ENCODE results near the gene MIOX. TPM values are rescaled to one million over a fixed set of nuclear protein-coding genes. Genes with fewer than 3 reads are reported as not detected.
A peak's percentile ranks its signal among the peaks of the same experiment; 100 is the strongest.

The MIOX gene
- total and polyA plus RNA-seq, 2 of the 13 experiments (the other 11 are each of a cell fraction or from before 2014, with no cell fraction given), result 1.5 to 2.9 TPM

DNA sequence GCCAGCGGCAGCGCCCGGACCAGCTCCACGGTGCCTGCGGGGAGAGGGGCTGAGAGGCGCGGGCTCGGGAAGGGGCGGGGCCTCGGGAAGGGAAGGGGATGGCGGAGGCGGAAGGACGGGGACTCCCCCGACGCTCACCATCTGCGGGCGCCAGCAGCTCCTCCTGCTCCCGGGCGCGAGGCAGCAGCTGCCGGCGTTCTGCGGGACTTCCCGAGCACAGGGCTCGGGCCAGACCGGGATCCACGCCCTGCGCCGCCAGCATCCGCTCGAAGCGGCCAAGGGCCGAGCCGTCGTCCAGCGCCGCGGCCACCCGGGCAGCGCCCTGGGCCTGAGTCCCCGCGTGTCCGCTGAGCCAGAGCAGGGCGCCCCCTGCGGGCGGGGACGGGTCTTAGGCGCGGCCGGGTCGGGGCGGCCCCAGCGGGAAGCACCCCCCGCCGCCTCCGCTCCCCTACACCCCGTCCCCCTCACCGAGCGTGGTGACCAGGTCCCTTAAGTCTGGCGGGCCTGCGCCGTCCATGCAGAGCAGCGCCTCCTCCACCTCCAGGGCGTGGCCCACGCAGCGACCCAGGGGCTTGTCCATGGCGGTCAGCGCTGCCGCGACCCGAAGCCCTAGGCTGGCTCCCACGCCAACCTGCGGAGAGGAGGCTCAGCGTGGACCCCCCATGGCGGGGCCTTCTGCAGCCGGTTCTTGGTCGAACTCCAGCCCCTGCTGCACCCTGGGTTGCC is 39.6 kb downstream of the MIOX start (continued):
- TF ChIP-seq SP1 (IDR thresholded peaks at IDR 0.05), result no peak
- 0 out of 2 replicates have a peak, but pooled peaks have one; percentile 16 for TF ChIP-seq SP1 (CRISPR knock-in tag; IDR thresholded peaks at IDR 0.05)
- peak; percentile 49 for TF ChIP-seq JARID2 (CRISPR knock-in tag; IDR thresholded peaks at IDR 0.05; ENCODE audit: insufficient replicate concordance)
- peak; percentile 74 for TF ChIP-seq ZFY (CRISPR knock-in tag; IDR thresholded peaks at IDR 0.05)
- TF ChIP-seq HOXA3 (CRISPR knock-in tag; IDR thresholded peaks at IDR 0.05), result peak; percentile 30; the same call in 1 of the 2 replicates
- peak; percentile 47; the same call in 1 of the 2 replicates for TF ChIP-seq ZSCAN5A (CRISPR knock-in tag; IDR thresholded peaks at IDR 0.05; ENCODE audit: borderline replicate concordance)
- peak; percentile 21 for TF ChIP-seq IKZF4 (CRISPR knock-in tag; IDR thresholded peaks at IDR 0.05; ENCODE audit: borderline replicate concordance, low read depth, not compliant biosample characterization)
- TF ChIP-seq, protein P1, sequence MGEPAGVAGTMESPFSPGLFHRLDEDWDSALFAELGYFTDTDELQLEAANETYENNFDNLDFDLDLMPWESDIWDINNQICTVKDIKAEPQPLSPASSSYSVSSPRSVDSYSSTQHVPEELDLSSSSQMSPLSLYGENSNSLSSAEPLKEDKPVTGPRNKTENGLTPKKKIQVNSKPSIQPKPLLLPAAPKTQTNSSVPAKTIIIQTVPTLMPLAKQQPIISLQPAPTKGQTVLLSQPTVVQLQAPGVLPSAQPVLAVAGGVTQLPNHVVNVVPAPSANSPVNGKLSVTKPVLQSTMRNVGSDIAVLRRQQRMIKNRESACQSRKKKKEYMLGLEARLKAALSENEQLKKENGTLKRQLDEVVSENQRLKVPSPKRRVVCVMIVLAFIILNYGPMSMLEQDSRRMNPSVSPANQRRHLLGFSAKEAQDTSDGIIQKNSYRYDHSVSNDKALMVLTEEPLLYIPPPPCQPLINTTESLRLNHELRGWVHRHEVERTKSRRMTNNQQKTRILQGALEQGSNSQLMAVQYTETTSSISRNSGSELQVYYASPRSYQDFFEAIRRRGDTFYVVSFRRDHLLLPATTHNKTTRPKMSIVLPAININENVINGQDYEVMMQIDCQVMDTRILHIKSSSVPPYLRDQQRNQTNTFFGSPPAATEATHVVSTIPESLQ (CRISPR knock-in tag; conservative IDR thresholded peaks at IDR 0.05), result no peak
- peak; percentile 61 for TF ChIP-seq ZNF510 (CRISPR knock-in tag; IDR thresholded peaks at IDR 0.05; ENCODE audit: low read depth)
- no peak for TF ChIP-seq KDM3A (CRISPR knock-in tag; IDR thresholded peaks at IDR 0.05; ENCODE audit: low read depth)
- peak; percentile 40; the same call in 1 of the 2 replicates for TF ChIP-seq RFXAP (CRISPR knock-in tag; IDR thresholded peaks at IDR 0.05; ENCODE audit: borderline replicate concordance)
- peak; percentile 44; the same call in 1 of the 2 replicates for TF ChIP-seq ZFP90 (CRISPR knock-in tag; IDR thresholded peaks at IDR 0.05; ENCODE audit: borderline replicate concordance)
- TF ChIP-seq NRL (CRISPR knock-in tag; IDR thresholded peaks at IDR 0.05; ENCODE audit: borderline replicate concordance), result peak; percentile 12; the same call in 1 of the 2 replicates
- TF ChIP-seq ZNF138 (CRISPR knock-in tag; IDR thresholded peaks at IDR 0.05; ENCODE audit: low read depth), result 0 out of 2 replicates have a peak, but pooled peaks have one; percentile 62
- 0 out of 2 replicates have a peak, but pooled peaks have one; percentile 35 for TF ChIP-seq ZNF264 (CRISPR knock-in tag; IDR thresholded peaks at IDR 0.05)
- no peak for TF ChIP-seq TEF (CRISPR knock-in tag; IDR thresholded peaks at IDR 0.05)
- no peak; the same call in 1 of the 2 replicates for TF ChIP-seq SAP130 (CRISPR knock-in tag; IDR thresholded peaks at IDR 0.05; ENCODE audit: low read depth)
- no peak for TF ChIP-seq RBM39 (IDR thresholded peaks at IDR 0.05; ENCODE audit: low read depth, low read length, poor library complexity, severe bottlenecking)
- TF ChIP-seq ZSCAN25 (CRISPR knock-in tag; IDR thresholded peaks at IDR 0.05), result peak; percentile 90
- TF ChIP-seq, protein P2, sequence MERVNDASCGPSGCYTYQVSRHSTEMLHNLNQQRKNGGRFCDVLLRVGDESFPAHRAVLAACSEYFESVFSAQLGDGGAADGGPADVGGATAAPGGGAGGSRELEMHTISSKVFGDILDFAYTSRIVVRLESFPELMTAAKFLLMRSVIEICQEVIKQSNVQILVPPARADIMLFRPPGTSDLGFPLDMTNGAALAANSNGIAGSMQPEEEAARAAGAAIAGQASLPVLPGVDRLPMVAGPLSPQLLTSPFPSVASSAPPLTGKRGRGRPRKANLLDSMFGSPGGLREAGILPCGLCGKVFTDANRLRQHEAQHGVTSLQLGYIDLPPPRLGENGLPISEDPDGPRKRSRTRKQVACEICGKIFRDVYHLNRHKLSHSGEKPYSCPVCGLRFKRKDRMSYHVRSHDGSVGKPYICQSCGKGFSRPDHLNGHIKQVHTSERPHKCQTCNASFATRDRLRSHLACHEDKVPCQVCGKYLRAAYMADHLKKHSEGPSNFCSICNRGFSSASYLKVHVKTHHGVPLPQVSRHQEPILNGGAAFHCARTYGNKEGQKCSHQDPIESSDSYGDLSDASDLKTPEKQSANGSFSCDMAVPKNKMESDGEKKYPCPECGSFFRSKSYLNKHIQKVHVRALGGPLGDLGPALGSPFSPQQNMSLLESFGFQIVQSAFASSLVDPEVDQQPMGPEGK (CRISPR knock-in tag; IDR thresholded peaks at IDR 0.05), result peak; percentile 8; the same call in 1 of the 2 replicates
- no peak; the same call in 1 of the 2 replicates for TF ChIP-seq ZNF552 (CRISPR knock-in tag; IDR thresholded peaks at IDR 0.05; ENCODE audit: borderline replicate concordance)
- TF ChIP-seq, protein P3, sequence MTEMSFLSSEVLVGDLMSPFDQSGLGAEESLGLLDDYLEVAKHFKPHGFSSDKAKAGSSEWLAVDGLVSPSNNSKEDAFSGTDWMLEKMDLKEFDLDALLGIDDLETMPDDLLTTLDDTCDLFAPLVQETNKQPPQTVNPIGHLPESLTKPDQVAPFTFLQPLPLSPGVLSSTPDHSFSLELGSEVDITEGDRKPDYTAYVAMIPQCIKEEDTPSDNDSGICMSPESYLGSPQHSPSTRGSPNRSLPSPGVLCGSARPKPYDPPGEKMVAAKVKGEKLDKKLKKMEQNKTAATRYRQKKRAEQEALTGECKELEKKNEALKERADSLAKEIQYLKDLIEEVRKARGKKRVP (CRISPR knock-in tag; IDR thresholded peaks at IDR 0.05), result peak in 1 of 2 experiments; percentile 28; a peak in 1 of 4 replicates
